HG03378 (cell line): ENCODE data around the gene RDM1.

ENCODE experiments used
- ATAC-seq: cut with Tn5 transposase; IDR thresholded peaks from one replicate; pipeline ENCODE4 v1.9.1; 2021; ENCODE audit warnings: mild to moderate bottlenecking, moderate library complexity; ENCODE audit not compliant: unreplicated experiment

The RDM1 gene

GRCh38 chr17:35875072-35875799 lies 55.3 kb downstream of the RDM1 start:
- ATAC-seq, result no peak

GRCh38 chr17:35872196-35872980 lies 58.2 kb downstream of the RDM1 start:
- no peak for ATAC-seq

GRCh38 chr17:35870906-35871819 lies 59.4 kb downstream of the RDM1 start:
- ATAC-seq, result no peak

- ATAC-seq, result no peak
These were observed 61.8 kb downstream of the RDM1 start, which contains the start of gene HEATR9 for GRCh38 chr17:35868737-35869136. Gene HEATR9, minus strand, starts transcription at chr17:35868891. Its CDS starts 149 bp downstream, at chr17:35868742.
